ENCODE measurements around the gene RIPOR2.

RIPOR2 gene

GRCh38 chr6:24935366-24936152 lies at the start of gene RIPOR2:
Gene RIPOR2 (minus strand): TSS chr6:24935960. CDS start chr6:24935898, 62 bp downstream.
- peak; percentile 29 for TF ChIP-seq CTCF (IDR thresholded peaks at IDR 0.05; ENCODE audit: insufficient read depth, low read depth, low read length, missing control alignments)
- peak within 1 kb of the TSS; percentile 90 for H3K4me3 ChIP-seq (ENCODE audit: low read depth, low read length)
- peak; percentile 88 for DNase-seq (ENCODE audit: low read depth)

- TF ChIP-seq CTCF (IDR thresholded peaks at IDR 0.05; ENCODE audit: insufficient read depth, low read depth, low read length, missing control alignments) = no peak
- no peak for DNase-seq (ENCODE audit: low read depth)
These were observed 49.6 kb upstream of the RIPOR2 start for GRCh38 chr6:24985323-24985722.

GRCh38 chr6:24982231-24982630 lies 46.5 kb upstream of the RIPOR2 start:
- no peak for DNase-seq (ENCODE audit: low read depth)
- no peak overlapping the region for H3K4me3 ChIP-seq (ENCODE audit: low read depth, low read length)
- TF ChIP-seq CTCF (IDR thresholded peaks at IDR 0.05; ENCODE audit: insufficient read depth, low read depth, low read length, missing control alignments) = no peak

More at GRCh38 chr6:24985323-24985722, 49.6 kb upstream of the RIPOR2 start:
- H3K4me3 ChIP-seq (ENCODE audit: low read depth, low read length) = no peak overlapping the region

- H3K4me3 ChIP-seq (ENCODE audit: low read depth, low read length) = no peak overlapping the region
- no peak for DNase-seq (ENCODE audit: low read depth)
- TF ChIP-seq CTCF (IDR thresholded peaks at IDR 0.05; ENCODE audit: insufficient read depth, low read depth, low read length, missing control alignments) = no peak
These were observed 45.6 kb upstream of the RIPOR2 start for GRCh38 chr6:24981386-24981760.

GRCh38 chr6:24980507-24981385 lies 45.0 kb upstream of the RIPOR2 start:
- TF ChIP-seq CTCF (IDR thresholded peaks at IDR 0.05; ENCODE audit: insufficient read depth, low read depth, low read length, missing control alignments) = no peak
- DNase-seq (ENCODE audit: low read depth) = no peak
- no peak overlapping the region for H3K4me3 ChIP-seq (ENCODE audit: low read depth, low read length)

- no peak for TF ChIP-seq CTCF (IDR thresholded peaks at IDR 0.05; ENCODE audit: insufficient read depth, low read depth, low read length, missing control alignments)
- DNase-seq (ENCODE audit: low read depth) = no peak
- H3K4me3 ChIP-seq (ENCODE audit: low read depth, low read length) = no peak overlapping the region
These were observed 43.4 kb upstream of the RIPOR2 start for GRCh38 chr6:24979176-24979575.
